ENCODE data around the gene ZNF426. TPM values are rescaled to one million over a fixed set of nuclear protein-coding genes. Genes with fewer than 3 reads are reported as not detected.

The ZNF426 gene
- total and polyA plus RNA-seq, 2 of the 13 experiments (the other 11 are each of a cell fraction or from before 2014, with no cell fraction given), result 3.8 to 14.9 TPM

GRCh38 chr19:9584073-9584833 lies 45.8 kb upstream of the ZNF426 start, which contains the start of gene ZNF121 (continued):
- peak; percentile 68; the same call in 1 of the 2 replicates for TF ChIP-seq DZIP1 (CRISPR knock-in tag; IDR thresholded peaks at IDR 0.05)
- TF ChIP-seq DPF2 (CRISPR knock-in tag; IDR thresholded peaks at IDR 0.05; ENCODE audit: borderline replicate concordance, low read depth), result no peak
- TF ChIP-seq RORA (CRISPR knock-in tag; IDR thresholded peaks at IDR 0.05), result no peak
- TF ChIP-seq ZNF614 (CRISPR knock-in tag; IDR thresholded peaks at IDR 0.05; ENCODE audit: borderline replicate concordance), result no peak
- TF ChIP-seq PRDM10 (CRISPR knock-in tag; IDR thresholded peaks at IDR 0.05; ENCODE audit: low read depth), result peak; percentile 81; the same call in 1 of the 2 replicates
- TF ChIP-seq, protein P1, sequence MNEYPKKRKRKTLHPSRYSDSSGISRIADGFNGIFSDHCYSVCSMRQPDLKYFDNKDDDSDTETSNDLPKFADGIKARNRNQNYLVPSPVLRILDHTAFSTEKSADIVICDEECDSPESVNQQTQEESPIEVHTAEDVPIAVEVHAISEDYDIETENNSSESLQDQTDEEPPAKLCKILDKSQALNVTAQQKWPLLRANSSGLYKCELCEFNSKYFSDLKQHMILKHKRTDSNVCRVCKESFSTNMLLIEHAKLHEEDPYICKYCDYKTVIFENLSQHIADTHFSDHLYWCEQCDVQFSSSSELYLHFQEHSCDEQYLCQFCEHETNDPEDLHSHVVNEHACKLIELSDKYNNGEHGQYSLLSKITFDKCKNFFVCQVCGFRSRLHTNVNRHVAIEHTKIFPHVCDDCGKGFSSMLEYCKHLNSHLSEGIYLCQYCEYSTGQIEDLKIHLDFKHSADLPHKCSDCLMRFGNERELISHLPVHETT (CRISPR knock-in tag; conservative IDR thresholded peaks at IDR 0.05), result 0 out of 2 replicates have a peak, but pooled peaks have one; percentile 50
- no peak for TF ChIP-seq GRHL1 (CRISPR knock-in tag; conservative IDR thresholded peaks at IDR 0.05)
- TF ChIP-seq ZNF552 (CRISPR knock-in tag; IDR thresholded peaks at IDR 0.05; ENCODE audit: borderline replicate concordance), result no peak
- no peak for TF ChIP-seq ZNF609 (CRISPR knock-in tag; IDR thresholded peaks at IDR 0.05; ENCODE audit: borderline replicate concordance)
